T-helper 1 cell treated with Interleukin-12 subunit alpha and Interleukin-12 subunit beta and Interleukin-4 antibody, amounts not matched to agents 30 ng/mL and 1 ng/mL, for 36 hours (primary cell): ENCODE measurements around the gene LRRC32. TPM values are rescaled to one million over a fixed set of nuclear protein-coding genes. Genes with fewer than 3 reads are reported as not detected.

Source experiments
- intact Hi-C: fragments of 100-400 bp; cut with micrococcal nuclease; formaldehyde crosslinking; loops from one replicate; pipeline ENCODE4 v1.15.1; 2024
- total RNA-seq: library from RNA; stranded (reverse); gene quantifications from 2 replicates; pipeline ENCODE4 v1.2.3, GENCODE V29; 2022

Gene LRRC32
- total RNA-seq, 1 donor from 2014 or later: 3.9 TPM

DNA sequence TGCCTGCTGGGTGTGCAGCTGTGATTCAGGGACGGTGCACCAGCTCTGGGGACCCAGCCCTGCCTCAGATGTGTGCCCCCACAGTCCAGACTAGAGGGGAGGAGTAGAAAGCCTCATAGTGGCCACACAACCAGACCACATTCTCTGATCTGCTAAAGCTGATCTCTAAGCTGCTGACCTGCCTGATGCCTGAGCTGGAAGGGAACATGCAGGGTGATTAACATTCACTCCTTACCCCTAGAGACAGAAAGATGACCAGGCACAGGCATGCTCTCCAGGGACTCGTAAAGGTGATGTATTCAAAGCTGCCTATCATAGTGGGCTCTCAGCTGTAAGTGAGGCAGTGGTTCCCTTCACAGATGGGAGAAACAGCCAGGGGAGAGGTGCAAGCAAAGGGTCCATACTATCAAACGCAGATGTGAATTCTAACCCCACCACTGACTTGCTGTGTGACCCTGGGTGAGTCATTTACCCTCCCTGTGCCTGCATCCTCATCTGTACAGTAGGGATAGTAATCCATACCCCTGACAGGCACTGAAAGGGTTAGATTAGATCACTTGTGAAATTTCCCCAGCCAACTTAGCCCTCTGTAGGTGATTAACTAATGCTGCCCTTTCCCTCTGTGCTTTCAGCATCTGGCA, 29.0 kb upstream of the LRRC32 start:
- intact Hi-C loops: no loop called here

- intact Hi-C loops: no loop called here
These were observed 27.9 kb upstream of the LRRC32 start for GRCh38 chr11:76698321-76699043.

DNA sequence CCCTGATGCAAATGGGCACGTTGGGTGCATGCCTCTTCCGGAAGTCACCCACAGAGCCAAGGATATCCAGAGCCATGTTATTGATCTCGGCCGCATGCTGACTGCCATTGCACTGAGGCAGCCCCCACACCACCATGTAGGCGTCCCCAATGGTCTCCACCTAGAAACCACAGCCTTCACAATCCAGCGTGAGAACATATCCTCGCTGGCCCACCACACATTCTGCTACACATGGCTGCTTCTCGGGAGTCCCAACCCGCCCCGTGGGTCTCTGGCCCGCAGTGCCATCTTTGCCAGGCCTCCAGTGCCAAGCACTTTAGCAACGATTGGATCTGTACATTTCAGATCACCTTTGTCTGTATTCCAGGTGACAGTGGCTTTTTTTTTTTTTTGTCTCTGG, 26.2 kb upstream of the LRRC32 start:
- intact Hi-C loops: no loop called here

DNA sequence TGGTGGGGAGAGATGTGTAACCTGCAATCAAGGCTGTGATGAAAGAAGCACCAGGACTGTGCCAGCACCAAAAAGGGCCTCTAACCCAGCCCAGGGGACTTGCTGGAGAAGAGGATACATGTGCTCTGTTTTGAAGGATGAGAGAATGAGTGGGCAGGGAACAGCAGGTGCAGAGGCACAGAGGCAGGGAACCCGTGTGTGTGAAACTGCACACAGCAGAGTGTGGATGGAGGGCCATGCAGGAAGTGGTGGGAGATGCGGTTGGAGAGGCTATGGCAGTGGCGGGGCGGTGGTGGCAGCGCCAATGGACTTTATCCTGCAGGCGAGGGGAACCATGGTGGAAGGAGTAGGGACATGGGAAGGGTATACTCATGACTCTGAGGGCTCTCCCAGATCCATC, 25.2 kb upstream of the LRRC32 start:
- intact Hi-C loops: no loop called here

- intact Hi-C loops: no loop called here
These were observed 24.6 kb upstream of the LRRC32 start for GRCh38 chr11:76695133-76695532.

GRCh38 chr11:76694664-76695063, 24.1 kb upstream of the LRRC32 start:
- intact Hi-C loops: no loop called here

DNA sequence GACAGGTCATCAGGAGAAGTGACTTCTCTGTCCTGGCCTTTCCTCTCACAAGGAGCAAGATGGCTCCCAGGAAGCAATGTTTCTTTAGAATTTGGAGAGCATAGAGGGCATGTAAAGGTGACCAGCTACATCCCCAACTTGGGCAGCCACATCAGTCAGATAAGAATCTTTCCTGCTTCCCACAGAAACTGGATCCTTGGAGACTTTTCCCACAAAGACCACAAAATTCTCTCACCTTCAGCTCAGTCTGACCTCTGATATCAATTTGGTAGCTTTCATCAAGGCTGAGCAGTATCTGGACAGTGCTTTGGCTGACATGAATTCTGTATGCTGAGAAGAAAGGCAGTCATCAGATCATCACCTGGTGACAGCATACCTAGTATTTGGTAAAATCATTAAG, 23.3 kb upstream of the LRRC32 start:
- intact Hi-C loops: no loop called here

DNA sequence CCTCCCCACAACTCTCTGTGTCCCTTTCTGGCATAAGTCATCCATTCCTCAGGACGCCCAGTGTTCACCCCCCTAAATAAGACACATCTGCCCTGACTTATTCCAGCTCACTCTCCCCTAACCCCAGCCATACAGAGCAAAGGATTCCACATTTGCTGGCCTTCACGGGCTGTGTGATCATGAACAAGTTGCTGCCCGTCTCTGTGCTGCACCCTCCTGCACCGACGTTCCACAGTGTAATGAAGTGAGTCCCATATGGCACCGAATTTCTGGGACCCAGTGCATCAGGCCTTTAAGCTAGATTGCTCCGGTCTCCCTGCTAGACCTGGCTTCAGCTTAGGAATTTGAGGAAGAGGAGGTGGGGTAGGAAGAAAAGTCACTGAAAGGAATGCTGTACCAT, 22.4 kb upstream of the LRRC32 start:
- intact Hi-C loops: no loop called here

GRCh38 chr11:76691655-76692054, 21.1 kb upstream of the LRRC32 start:
- intact Hi-C loops: no loop called here

- intact Hi-C loops: no loop called here
These were observed 20.2 kb upstream of the LRRC32 start for GRCh38 chr11:76690736-76691135.

DNA sequence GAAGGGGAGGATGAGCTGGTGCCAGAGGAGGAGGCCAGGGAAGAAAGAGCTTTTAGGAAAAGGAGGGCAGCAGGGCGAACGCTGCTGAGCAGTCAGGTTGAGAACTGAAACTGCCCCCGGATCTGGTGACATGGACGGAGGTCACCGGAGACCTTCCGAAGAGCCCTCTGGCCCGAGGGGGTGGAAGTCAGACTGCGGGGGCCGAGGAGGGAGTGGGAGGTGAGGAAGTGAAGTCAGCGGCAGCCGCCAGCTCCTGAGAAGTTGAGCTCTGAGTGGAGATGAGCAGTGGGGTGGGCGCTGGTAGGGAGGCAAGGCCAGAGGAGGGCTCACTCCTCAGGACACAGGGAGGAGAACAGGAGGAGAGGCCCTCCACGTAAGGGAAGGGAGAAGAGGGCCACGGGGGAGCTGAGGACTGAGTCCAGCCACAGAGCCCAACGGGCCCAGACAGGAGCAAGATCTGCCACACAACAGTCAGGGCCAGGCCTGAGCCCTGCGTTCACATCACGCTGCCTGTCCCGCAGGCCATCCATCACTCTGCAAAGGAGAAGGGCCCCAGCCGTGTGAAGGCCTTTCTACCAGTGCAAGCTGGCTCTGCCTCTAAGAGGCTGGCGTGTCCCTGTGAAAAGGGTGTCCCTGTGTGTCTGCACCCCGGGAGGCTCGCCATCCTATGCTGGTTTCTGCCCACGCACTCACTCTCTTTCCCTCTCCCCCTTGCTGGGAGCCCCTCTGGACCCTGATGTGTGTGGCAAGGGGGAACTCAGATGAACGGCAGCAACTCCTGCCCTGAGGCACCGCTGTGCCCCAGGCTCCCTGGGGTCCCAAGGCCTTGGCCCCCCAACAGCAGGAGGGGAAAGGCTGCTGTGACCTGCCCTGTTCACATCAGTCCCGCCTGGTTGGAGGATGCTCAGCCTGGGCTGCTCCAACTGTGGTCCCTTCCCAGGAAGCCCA, 19.0 kb upstream of the LRRC32 start:
- intact Hi-C loops: loop anchor here (10.0 kb wide), 1 partner anchor 795 kb away; no protein-coding TSS in a partner anchor

DNA sequence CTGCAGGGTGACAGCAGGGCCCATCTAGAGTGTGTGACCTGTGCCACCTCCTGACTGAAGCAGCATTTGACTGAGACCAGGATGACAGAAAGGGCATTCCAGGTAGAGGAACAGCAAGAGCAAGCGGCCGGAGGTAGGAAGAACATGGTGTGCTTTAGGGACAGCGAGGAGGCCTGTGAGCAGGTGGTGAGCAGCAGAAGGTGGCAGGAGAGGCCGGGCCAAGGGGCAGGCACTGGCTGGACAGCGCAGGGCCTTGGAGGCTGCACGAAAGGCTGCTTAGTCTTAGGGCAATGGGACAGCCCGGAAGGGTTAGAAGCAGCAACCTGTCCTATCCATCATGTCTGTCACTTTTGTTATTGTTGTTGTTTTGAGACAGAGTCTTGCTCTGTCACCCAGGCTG, 17.6 kb upstream of the LRRC32 start:
- intact Hi-C loops: loop anchor here (10.0 kb wide), 1 partner anchor 793 kb away; no protein-coding TSS in a partner anchor

DNA sequence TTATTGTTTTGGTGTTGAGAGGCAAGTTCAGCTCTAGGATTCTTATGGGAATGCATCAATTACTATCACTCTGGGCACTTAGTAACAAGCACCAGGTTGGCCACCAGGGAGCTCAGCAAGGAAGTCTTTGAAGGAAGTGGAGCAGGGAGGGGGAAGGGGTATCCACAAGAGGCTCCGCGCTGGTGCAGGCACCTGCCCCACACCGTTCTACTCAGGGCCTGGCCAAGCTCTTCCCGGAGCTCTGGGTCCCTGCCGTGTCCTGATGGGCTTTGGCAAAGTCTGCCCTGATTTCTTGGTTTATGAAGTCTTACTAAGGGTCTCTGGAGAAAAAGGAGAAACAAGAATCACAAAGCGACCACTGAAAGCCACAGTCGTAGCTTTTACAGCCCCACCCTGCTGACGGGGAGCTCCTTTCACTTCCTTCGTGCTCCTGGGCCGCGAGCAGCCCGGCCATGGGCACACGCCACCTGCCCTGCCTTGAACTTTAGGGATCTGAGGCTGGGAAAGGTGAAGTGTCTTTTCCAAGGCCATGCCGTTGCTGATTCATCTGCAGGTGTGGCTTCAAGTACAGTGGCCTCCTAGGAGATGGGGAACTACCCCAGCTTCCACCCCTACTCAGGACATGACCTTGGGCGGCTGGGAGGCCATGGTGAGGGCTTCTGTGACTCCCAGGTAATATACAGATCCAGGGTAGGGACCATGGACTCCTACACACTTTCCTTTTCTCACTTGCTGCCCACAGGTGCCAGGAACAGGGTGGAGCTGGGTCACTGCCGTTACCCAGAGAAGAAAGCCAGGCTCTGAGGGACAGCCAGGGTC, 15.9 kb upstream of the LRRC32 start:
- intact Hi-C loops: loop anchor here (10.0 kb wide), 1 partner anchor 792 kb away; no protein-coding TSS in a partner anchor

DNA sequence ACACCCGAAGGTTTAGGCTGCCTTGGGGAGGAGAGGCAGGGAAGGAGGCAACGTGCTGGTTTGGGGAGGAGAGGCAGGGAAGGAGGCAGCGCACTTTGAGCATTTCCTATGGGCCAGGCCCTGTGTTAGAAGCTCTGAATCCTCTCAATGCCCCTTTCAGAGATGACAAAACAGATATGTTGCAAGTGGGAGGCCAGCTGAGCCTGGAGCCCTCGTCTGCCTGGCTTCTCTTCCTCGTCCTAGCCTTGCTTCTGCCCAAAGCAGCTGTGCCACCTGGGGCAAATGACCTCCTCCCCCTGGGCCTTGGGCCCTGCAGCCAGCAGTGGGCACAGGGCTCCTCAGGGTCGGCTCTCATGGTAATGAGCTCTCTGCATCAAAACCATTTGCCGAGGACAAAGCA, 15.3 kb upstream of the LRRC32 start:
- intact Hi-C loops: loop anchor here (10.0 kb wide), 1 partner anchor 791 kb away; no protein-coding TSS in a partner anchor

GRCh38 chr11:76685237-76685636, 14.7 kb upstream of the LRRC32 start:
- intact Hi-C loops: loop anchor here (10.0 kb wide), 1 partner anchor 790 kb away; no protein-coding TSS in a partner anchor

DNA sequence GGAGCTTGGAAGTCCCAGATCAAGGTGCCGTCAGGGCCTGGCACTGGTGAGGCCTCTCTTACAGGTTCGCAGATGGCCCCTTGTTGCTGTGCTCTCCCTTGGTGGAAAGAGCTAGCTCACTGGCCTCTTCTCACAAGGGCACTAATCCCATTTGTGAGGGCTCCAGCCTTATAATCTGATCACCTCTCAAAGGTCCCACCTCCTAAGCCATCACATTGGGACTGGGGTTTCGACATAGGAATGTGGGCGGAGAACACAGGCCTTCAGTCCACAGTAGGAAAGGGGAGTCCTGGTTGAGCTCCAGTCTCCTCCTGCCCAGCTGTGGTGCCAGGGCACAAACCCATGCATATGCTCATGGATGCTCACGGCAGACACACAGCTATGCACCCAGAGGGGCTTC, 14.0 kb upstream of the LRRC32 start:
- intact Hi-C loops: loop anchor here (10.0 kb wide), 1 partner anchor 790 kb away; no protein-coding TSS in a partner anchor

- intact Hi-C loops: loop anchor here (10.0 kb wide), 1 partner anchor 789 kb away; no protein-coding TSS in a partner anchor
These were observed 12.9 kb upstream of the LRRC32 start for GRCh38 chr11:76683161-76684095.

DNA sequence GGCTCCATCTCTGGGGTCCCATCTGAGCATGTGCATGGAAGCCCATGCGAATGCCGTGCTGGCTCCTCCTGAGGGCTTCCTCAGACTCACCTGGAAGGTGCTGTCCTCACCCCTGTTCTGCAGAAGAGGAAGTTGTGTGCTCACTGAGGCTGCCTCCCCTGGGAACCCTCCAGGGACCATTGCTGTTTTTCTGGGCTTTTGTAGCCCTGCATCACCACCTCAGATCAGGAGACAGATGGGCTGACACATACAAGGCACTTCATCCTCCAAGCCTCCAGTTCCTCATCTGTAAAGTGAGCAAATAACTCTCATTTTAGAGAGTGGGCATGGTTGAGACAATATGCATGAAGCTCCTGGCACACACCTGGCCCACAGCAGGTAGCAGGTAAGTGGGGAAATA, 12.1 kb upstream of the LRRC32 start:
- intact Hi-C loops: loop anchor here (10.0 kb wide), 1 partner anchor 788 kb away; no protein-coding TSS in a partner anchor

- intact Hi-C loops: loop anchor here (10.0 kb wide), 1 partner anchor 787 kb away; no protein-coding TSS in a partner anchor
These were observed 11.6 kb upstream of the LRRC32 start for GRCh38 chr11:76682106-76682505.
